Testis (tissue), 3 donors: Measurements from ENCODE around the gene MOGAT3. TPM values are rescaled to one million over a fixed set of nuclear protein-coding genes. Genes with fewer than 3 reads are reported as not detected.

Source experiments
- DNase-seq: peaks from one replicate; pipeline ENCODE4 v3.0.0-alpha.2; 2019
- H3K27ac ChIP-seq, 2 donors: fragments of 200-600 bp; sonication (generic); one replicate each; pipeline ENCODE4 v1.5.1; 2019
- H3K27me3 ChIP-seq: fragments of 200-600 bp; sonication (generic); one replicate; pipeline ENCODE4 v1.5.1; 2019
- H3K36me3 ChIP-seq: fragments of 200-600 bp; sonication (generic); one replicate; pipeline ENCODE4 v1.5.1; 2017; ENCODE audit warnings: low read depth; ENCODE audit errors: missing control alignments
- H3K4me1 ChIP-seq: fragments of 200-600 bp; sonication (generic); one replicate; pipeline ENCODE4 v1.5.1; 2019
- H3K4me3 ChIP-seq, 2 donors: fragments of 200-600 bp; sonication (generic); one replicate each; pipeline ENCODE4 v1.5.1; 2017 to 2019
- H3K9me3 ChIP-seq: fragments of 200-600 bp; sonication (generic); one replicate; pipeline ENCODE4 v1.5.1; 2017
- CTCF ChIP-seq, 3 experiments: fragments of 450-650 bp in 2 of 3; fragments of 200-600 bp in 1 of 3; sonication (generic) in 1 of 3; IDR thresholded peaks; one replicate each; pipeline ENCODE4 v1.5.1; 2016 to 2019; ENCODE audit warnings: antibody characterized with exemption in 3 of 3, mild to moderate bottlenecking in 2 of 3, moderate library complexity in 1 of 3
- POLR2A ChIP-seq: fragments of 450-650 bp; IDR thresholded peaks from one replicate; pipeline ENCODE4 v1.6.1; 2017; ENCODE audit warnings: antibody characterized with exemption, mild to moderate bottlenecking, moderate library complexity
- WGBS, 2 donors: methylation state at CpG; one replicate each; pipeline ENCODE4 v1.1.5; 2018; 5-methylcytosine and 5-hydroxymethylcytosine counted together
- intact Hi-C: fragments of 100-400 bp; cut with DNase I; formaldehyde crosslinking; loops from one replicate; pipeline ENCODE4 v1.15.1; 2023; ENCODE audit warnings: low total_unique reads
- polyA plus RNA-seq: library from polyadenylated mRNA; stranded (reverse); fragments of 350-450 nt; fragmentation: Illumina TruSeq; extraction: RNeasy Lipid Tissue Mini Kit (QIAGEN cat#74804); gene quantifications from one replicate; pipeline ENCODE4 v1.2.3, GENCODE V29; 2014; ENCODE audit warnings: low read depth, low replicate concordance; ENCODE audit not compliant: insufficient read depth
- total RNA-seq, 2 donors: library from RNA; depleted of rRNA; stranded (reverse); fragments of >200 nt; gene quantifications; one replicate each; pipeline ENCODE4 v1.2.3, GENCODE V29; 2016

MOGAT3 gene
- total and polyA plus RNA-seq, 3 donors from 2014 or later = not detected

DNA sequence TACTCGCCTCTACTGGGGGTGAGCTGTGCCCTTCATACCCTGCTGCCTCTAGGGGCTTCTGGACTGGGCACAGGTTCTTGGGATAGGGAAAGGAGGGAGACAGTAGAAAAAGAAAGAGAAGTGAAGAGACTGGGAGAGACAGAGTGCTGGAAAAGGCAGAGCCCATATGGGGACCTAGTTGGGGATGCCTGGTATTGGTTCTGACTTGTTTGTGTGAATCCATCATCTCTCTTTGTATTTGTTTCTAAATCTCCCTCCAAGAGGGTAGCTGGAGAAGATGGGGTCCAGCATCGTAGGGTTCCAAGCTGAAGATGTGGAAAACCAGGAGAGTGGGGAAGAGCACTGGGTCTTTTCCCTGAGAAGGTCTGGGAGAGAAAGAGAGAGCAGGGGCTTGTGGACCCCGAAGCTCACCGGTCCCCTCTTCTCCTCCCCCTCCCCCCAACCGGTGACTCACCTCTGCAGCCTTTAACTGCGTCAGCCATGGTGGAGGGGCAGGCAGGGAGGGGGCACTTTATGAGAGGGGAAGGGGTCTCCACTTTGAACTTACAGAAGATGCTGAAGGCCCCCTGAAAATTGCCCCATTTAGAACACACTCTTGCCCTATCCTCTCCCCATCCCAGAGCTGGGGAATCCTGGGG is 32.3 kb downstream of the MOGAT3 start:
- Histone ChIP-seq H3K4me1 (peaks cover 28% of the 10 kb centered on the region), H3K27me3 (no peaks in the 10 kb centered on the region)

DNA sequence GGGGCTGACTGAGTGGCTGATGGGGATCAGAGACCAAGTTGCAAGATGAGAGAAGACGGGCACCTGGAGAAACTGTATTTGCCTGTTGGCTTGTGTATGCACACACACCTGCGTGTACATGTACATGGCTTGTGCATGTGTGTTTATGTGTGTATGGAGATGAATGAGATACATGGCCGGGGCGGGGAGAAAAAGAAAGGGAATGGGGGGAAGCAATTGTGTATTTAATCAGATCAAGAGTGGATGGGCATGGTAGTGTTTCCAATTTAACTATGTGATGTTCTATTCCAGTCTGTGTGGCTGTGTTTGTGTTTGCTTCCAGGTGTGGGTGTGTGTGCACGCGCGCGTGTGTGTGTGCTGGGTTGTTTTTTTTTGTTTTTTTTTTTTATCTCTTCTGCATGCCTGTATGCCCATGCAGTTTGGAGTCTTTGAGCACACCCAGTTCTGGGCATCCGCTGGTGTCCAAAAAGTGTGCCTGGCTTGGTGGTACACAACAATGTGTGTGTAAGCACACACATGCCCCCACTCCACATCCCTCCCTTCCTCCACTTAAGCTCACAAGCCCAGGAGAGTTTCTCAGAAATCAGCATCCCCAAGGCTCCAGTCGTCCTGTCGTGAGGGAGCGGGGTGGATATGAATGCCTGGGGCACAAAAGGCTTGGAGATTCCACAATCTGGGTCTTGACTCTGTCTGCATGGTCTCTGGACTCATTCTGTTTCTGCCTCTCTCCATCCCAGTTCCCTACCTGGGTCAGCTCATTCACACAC is 33.0 kb downstream of the MOGAT3 start:
- 5 to 6% methylated on average over 12 of the region's 12 CpGs for whole genome bisulfite sequencing, 2 donors
- intact Hi-C loops = loop anchor here (10.0 kb wide), 1 partner anchor 117 kb away; no protein-coding TSS in a partner anchor

More for the DNA sequence above, 32.3 kb downstream of the MOGAT3 start:
- TF ChIP-seq CTCF (IDR thresholded peaks at IDR 0.05) (no peak), POLR2A (no peak)
- Histone ChIP-seq H3K27ac (no peak overlapping the region), H3K4me3 (no peak overlapping the region), H3K36me3 (no peaks in the 10 kb centered on the region), H3K9me3 (no peaks in the 10 kb centered on the region)
- 4 to 6% methylated on average over 6 of the region's 6 CpGs for WGBS, 2 donors
- no peak for DNase-seq
- intact Hi-C loops = loop anchor here (10.0 kb wide), 1 partner anchor 116 kb away; no protein-coding TSS in a partner anchor

GRCh38 chr7:101166909-101167644 is 33.8 kb downstream of the MOGAT3 start:
- peaks cover 20% of the 10 kb centered on the region for H3K4me1 ChIP-seq
- DNase-seq = no peak

More for the DNA sequence above, 33.0 kb downstream of the MOGAT3 start:
- peaks cover 24% of the 10 kb centered on the region for H3K4me1 ChIP-seq
- TF ChIP-seq CTCF (IDR thresholded peaks at IDR 0.05) (no peak), POLR2A (no peak)
- no peak overlapping the region for H3K4me3 ChIP-seq
- H3K9me3 ChIP-seq = no peaks in the 10 kb centered on the region
- H3K27ac ChIP-seq = no peak overlapping the region
- no peaks in the 10 kb centered on the region for H3K27me3 ChIP-seq
- DNase-seq = no peak
- H3K36me3 ChIP-seq = no peaks in the 10 kb centered on the region

DNA sequence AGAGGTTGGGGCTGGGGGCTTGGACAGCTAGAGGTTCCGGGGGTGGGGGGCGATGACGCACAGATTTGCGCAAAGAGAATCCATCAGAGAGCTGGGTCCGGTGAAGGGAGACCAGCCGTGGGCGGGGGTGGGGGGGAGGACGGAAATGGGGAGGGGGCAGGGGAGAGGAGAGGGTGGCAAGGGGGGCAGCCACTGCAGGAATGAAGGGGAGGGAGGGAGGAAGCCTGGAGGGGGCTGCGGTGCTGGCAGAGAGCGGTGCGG is 34.3 kb downstream of the MOGAT3 start:
- WGBS, 2 donors = 0% methylated on average over 9 to 11 of the region's 11 CpGs
- no peak overlapping the region for H3K4me3 ChIP-seq
- TF ChIP-seq POLR2A (no peak), CTCF (IDR thresholded peaks at IDR 0.05) (no peak)
- no peaks in the 10 kb centered on the region for H3K36me3 ChIP-seq
- DNase-seq = no peak
- H3K4me1 ChIP-seq = peaks cover 17% of the 10 kb centered on the region
- intact Hi-C loops = loop anchor here (10.0 kb wide), 1 partner anchor 118 kb away; no protein-coding TSS in a partner anchor
- H3K9me3 ChIP-seq = no peaks in the 10 kb centered on the region
- H3K27me3 ChIP-seq = no peaks in the 10 kb centered on the region
- no peak overlapping the region for H3K27ac ChIP-seq

More at GRCh38 chr7:101166909-101167644, 33.8 kb downstream of the MOGAT3 start:
- WGBS, 2 donors = 1% methylated on average over 19 of the region's 19 CpGs
- Histone ChIP-seq H3K9me3 (no peaks in the 10 kb centered on the region), H3K27me3 (no peaks in the 10 kb centered on the region), H3K4me3 (no peak overlapping the region), H3K27ac (no peak overlapping the region), H3K36me3 (no peaks in the 10 kb centered on the region)
- intact Hi-C loops = loop anchor here (10.0 kb wide), 1 partner anchor 118 kb away; no protein-coding TSS in a partner anchor
- no peak for TF ChIP-seq CTCF (IDR thresholded peaks at IDR 0.05)
- no peak for TF ChIP-seq POLR2A
